HepG2 (cell line): ENCODE data around the gene SNRPD3. TPM values are rescaled to one million over a fixed set of nuclear protein-coding genes. Genes with fewer than 3 reads are reported as not detected.

Source experiments
- FOXO1 ChIP-seq: sonication (generic); formaldehyde crosslinking; IDR thresholded peaks from 2 replicates; pipeline ENCODE4 v1.4.0; 2020; ENCODE audit warnings: missing genetic modification reagents
- GATAD2A ChIP-seq: IDR thresholded peaks from 2 replicates; pipeline ENCODE4 v1.6.1; 2016
- GZF1 ChIP-seq: sonication (generic); formaldehyde crosslinking; IDR thresholded peaks from 2 replicates; pipeline ENCODE4 v1.5.1; 2020; ENCODE audit warnings: mild to moderate bottlenecking, missing genetic modification reagents
- HDAC6 ChIP-seq: fragments of 200-600 bp; sonication (generic); IDR thresholded peaks from 2 replicates; pipeline ENCODE4 v1.7.0; 2017; ENCODE audit warnings: mild to moderate bottlenecking, antibody characterized with exemption, low read length, low read depth
- SRSF9 ChIP-seq: fragments of 200-400 bp; formaldehyde crosslinking; IDR thresholded peaks from 2 replicates; pipeline ENCODE4 v1.6.1; 2018; ENCODE audit warnings: borderline replicate concordance, mild to moderate bottlenecking, low read depth, low read length; ENCODE audit not compliant: insufficient read depth, poor library complexity, severe bottlenecking
- ZNF124 ChIP-seq: sonication (generic); formaldehyde crosslinking; IDR thresholded peaks from 2 replicates; pipeline ENCODE4 v1.4.0; 2020; ENCODE audit warnings: missing genetic modification reagents
- ZNF468 ChIP-seq: sonication (generic); formaldehyde crosslinking; IDR thresholded peaks from 2 replicates; pipeline ENCODE4 v1.8.0; 2022; ENCODE audit warnings: mild to moderate bottlenecking, moderate library complexity, missing genetic modification reagents
- ZNF556 ChIP-seq: sonication (generic); formaldehyde crosslinking; IDR thresholded peaks from 2 replicates; pipeline ENCODE4 v1.4.0; 2020; ENCODE audit warnings: mild to moderate bottlenecking, missing genetic modification reagents, borderline replicate concordance
- polyA plus RNA-seq, 8 experiments: library from polyadenylated mRNA; depleted of rRNA in 3 of 8; stranded (reverse) in 7 of 8; unstranded in 1 of 8; fragments of >200 nt; fragmentation: Illumina TruSeq in 4 of 8; extraction: Trizol in 4 of 8; gene quantifications; 2 replicates each; pipeline versions ENCODE4 v1.2.1 to v1.2.3, GENCODE V29; 2011 to 2016; ENCODE audit warnings: low read depth in 4 of 8, missing spikeins in 1 of 8, mixed read lengths in 1 of 8; ENCODE audit not compliant: insufficient read depth in 1 of 8
- total RNA-seq, 5 experiments: library from RNA; depleted of rRNA; stranded (reverse); fragments of >200 nt; fragmentation: Illumina TruSeq; extraction: Trizol; gene quantifications; 2 replicates each; pipeline ENCODE4 v1.2.3, GENCODE V29; 2016; ENCODE audit warnings: low read depth in 1 of 5
- TF ChIP-seq, protein P1 (sequence below): IDR thresholded peaks from 2 replicates; pipeline ENCODE4 v1.4.0; 2020; ENCODE audit warnings: mild to moderate bottlenecking, missing genetic modification reagents
- TF ChIP-seq, protein P2 (sequence below): sonication (generic); formaldehyde crosslinking; IDR thresholded peaks from 2 replicates; pipeline ENCODE4 v1.4.0; 2020; ENCODE audit warnings: low read depth, mild to moderate bottlenecking, missing genetic modification reagents
- TF ChIP-seq, protein P3 (sequence below): sonication (generic); formaldehyde crosslinking; IDR thresholded peaks from 2 replicates; pipeline ENCODE4 v1.4.0; 2020; ENCODE audit warnings: missing genetic modification reagents
- TF ChIP-seq, protein P4 (sequence below): sonication (generic); formaldehyde crosslinking; IDR thresholded peaks from 2 replicates; pipeline ENCODE4 v1.4.0; 2020; ENCODE audit warnings: missing genetic modification reagents
- TF ChIP-seq, protein P5 (sequence below): sonication (generic); formaldehyde crosslinking; IDR thresholded peaks from 2 replicates; pipeline ENCODE4 v1.8.1; 2023; ENCODE audit warnings: missing genetic modification reagents, inconsistent platforms, borderline replicate concordance
- TF ChIP-seq, protein P6 (sequence below): sonication (generic); formaldehyde crosslinking; IDR thresholded peaks from 2 replicates; pipeline ENCODE4 v1.4.0; 2020; ENCODE audit warnings: missing genetic modification reagents; ENCODE audit errors: not compliant biosample characterization

Gene SNRPD3
- total and polyA plus RNA-seq, 2 of the 13 experiments (the other 11 are each of a cell fraction or from before 2014, with no cell fraction given) = 110 to 209 TPM

DNA sequence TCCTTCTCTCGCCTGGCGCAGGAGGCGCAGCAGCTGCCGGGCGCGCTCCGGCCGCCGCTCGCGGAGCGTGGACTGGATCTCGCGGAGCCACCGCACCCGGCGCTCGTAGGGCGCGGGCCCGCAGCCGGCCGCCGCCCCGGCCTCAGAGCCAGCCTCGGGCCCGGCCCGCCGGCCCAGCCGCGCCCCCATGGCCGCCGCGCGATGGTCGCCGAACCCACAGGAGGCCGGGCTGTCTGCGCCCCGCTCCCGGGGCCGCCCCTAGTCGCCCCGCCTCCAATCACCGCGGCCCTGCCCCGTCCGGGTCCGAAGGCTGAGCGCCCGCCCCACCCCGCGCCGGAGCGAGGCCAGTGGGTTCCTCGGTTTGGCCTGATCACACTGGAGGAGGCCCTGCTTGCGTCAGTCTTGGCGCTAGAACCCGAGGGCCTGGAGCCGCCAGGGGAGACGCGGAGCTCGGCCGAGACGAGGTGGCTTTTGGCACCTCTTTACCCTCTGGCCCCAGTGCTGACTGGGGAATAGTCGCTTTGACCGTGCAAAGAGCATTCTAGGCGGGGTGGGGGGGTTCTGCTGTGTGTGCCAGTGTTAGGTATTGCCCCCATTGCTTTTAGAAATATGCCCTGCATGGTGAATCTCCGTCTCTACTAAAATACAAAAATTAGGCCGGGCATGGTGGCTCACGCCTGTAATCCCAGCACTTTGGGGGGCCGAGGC is 37.2 kb downstream of the SNRPD3 start, which contains the start of gene LRRC75B (continued):
- no peak for TF ChIP-seq GZF1 (CRISPR knock-in tag)
- TF ChIP-seq, protein P1, sequence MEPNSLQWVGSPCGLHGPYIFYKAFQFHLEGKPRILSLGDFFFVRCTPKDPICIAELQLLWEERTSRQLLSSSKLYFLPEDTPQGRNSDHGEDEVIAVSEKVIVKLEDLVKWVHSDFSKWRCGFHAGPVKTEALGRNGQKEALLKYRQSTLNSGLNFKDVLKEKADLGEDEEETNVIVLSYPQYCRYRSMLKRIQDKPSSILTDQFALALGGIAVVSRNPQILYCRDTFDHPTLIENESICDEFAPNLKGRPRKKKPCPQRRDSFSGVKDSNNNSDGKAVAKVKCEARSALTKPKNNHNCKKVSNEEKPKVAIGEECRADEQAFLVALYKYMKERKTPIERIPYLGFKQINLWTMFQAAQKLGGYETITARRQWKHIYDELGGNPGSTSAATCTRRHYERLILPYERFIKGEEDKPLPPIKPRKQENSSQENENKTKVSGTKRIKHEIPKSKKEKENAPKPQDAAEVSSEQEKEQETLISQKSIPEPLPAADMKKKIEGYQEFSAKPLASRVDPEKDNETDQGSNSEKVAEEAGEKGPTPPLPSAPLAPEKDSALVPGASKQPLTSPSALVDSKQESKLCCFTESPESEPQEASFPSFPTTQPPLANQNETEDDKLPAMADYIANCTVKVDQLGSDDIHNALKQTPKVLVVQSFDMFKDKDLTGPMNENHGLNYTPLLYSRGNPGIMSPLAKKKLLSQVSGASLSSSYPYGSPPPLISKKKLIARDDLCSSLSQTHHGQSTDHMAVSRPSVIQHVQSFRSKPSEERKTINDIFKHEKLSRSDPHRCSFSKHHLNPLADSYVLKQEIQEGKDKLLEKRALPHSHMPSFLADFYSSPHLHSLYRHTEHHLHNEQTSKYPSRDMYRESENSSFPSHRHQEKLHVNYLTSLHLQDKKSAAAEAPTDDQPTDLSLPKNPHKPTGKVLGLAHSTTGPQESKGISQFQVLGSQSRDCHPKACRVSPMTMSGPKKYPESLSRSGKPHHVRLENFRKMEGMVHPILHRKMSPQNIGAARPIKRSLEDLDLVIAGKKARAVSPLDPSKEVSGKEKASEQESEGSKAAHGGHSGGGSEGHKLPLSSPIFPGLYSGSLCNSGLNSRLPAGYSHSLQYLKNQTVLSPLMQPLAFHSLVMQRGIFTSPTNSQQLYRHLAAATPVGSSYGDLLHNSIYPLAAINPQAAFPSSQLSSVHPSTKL = 0 out of 2 replicates have a peak, but pooled peaks have one; percentile 44
- TF ChIP-seq, protein P2, sequence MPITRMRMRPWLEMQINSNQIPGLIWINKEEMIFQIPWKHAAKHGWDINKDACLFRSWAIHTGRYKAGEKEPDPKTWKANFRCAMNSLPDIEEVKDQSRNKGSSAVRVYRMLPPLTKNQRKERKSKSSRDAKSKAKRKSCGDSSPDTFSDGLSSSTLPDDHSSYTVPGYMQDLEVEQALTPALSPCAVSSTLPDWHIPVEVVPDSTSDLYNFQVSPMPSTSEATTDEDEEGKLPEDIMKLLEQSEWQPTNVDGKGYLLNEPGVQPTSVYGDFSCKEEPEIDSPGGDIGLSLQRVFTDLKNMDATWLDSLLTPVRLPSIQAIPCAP (CRISPR knock-in tag) = peak; percentile 82; the same call in 1 of the 2 replicates
- peak; percentile 66; the same call in 1 of the 2 replicates for TF ChIP-seq GATAD2A (CRISPR knock-in tag)
- no peak for TF ChIP-seq ZNF468 (CRISPR knock-in tag)
- TF ChIP-seq ZNF556 (CRISPR knock-in tag) = no peak
- TF ChIP-seq SRSF9 = no peak
- no peak for TF ChIP-seq HDAC6
- TF ChIP-seq, protein P3, sequence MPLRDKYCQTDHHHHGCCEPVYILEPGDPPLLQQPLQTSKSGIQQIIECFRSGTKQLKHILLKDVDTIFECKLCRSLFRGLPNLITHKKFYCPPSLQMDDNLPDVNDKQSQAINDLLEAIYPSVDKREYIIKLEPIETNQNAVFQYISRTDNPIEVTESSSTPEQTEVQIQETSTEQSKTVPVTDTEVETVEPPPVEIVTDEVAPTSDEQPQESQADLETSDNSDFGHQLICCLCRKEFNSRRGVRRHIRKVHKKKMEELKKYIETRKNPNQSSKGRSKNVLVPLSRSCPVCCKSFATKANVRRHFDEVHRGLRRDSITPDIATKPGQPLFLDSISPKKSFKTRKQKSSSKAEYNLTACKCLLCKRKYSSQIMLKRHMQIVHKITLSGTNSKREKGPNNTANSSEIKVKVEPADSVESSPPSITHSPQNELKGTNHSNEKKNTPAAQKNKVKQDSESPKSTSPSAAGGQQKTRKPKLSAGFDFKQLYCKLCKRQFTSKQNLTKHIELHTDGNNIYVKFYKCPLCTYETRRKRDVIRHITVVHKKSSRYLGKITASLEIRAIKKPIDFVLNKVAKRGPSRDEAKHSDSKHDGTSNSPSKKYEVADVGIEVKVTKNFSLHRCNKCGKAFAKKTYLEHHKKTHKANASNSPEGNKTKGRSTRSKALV = peak; percentile 55; the same call in 1 of the 2 replicates
- TF ChIP-seq, protein P4, sequence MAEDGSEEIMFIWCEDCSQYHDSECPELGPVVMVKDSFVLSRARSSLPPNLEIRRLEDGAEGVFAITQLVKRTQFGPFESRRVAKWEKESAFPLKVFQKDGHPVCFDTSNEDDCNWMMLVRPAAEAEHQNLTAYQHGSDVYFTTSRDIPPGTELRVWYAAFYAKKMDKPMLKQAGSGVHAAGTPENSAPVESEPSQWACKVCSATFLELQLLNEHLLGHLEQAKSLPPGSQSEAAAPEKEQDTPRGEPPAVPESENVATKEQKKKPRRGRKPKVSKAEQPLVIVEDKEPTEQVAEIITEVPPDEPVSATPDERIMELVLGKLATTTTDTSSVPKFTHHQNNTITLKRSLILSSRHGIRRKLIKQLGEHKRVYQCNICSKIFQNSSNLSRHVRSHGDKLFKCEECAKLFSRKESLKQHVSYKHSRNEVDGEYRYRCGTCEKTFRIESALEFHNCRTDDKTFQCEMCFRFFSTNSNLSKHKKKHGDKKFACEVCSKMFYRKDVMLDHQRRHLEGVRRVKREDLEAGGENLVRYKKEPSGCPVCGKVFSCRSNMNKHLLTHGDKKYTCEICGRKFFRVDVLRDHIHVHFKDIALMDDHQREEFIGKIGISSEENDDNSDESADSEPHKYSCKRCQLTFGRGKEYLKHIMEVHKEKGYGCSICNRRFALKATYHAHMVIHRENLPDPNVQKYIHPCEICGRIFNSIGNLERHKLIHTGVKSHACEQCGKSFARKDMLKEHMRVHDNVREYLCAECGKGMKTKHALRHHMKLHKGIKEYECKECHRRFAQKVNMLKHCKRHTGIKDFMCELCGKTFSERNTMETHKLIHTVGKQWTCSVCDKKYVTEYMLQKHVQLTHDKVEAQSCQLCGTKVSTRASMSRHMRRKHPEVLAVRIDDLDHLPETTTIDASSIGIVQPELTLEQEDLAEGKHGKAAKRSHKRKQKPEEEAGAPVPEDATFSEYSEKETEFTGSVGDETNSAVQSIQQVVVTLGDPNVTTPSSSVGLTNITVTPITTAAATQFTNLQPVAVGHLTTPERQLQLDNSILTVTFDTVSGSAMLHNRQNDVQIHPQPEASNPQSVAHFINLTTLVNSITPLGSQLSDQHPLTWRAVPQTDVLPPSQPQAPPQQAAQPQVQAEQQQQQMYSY (CRISPR knock-in tag) = peak; percentile 42; the same call in 1 of the 2 replicates
- TF ChIP-seq, protein P5, sequence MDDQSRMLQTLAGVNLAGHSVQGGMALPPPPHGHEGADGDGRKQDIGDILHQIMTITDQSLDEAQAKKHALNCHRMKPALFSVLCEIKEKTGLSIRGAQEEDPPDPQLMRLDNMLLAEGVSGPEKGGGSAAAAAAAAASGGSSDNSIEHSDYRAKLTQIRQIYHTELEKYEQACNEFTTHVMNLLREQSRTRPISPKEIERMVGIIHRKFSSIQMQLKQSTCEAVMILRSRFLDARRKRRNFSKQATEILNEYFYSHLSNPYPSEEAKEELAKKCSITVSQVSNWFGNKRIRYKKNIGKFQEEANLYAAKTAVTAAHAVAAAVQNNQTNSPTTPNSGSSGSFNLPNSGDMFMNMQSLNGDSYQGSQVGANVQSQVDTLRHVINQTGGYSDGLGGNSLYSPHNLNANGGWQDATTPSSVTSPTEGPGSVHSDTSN (CRISPR knock-in tag) = no peak
- peak; percentile 47; the same call in 1 of the 2 replicates for TF ChIP-seq FOXO1 (CRISPR knock-in tag)
- TF ChIP-seq, protein P6, sequence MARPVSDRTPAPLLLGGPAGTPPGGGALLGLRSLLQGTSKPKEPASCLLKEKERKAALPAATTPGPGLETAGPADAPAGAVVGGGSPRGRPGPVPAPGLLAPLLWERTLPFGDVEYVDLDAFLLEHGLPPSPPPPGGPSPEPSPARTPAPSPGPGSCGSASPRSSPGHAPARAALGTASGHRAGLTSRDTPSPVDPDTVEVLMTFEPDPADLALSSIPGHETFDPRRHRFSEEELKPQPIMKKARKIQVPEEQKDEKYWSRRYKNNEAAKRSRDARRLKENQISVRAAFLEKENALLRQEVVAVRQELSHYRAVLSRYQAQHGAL (CRISPR knock-in tag) = no peak
- TF ChIP-seq ZNF124 (CRISPR knock-in tag) = 0 out of 2 replicates have a peak, but pooled peaks have one; percentile 34
